ENCODE results near the gene SULF2.
A peak's percentile ranks its signal among the peaks of the same experiment; 100 is the strongest.

The SULF2 gene

DNA sequence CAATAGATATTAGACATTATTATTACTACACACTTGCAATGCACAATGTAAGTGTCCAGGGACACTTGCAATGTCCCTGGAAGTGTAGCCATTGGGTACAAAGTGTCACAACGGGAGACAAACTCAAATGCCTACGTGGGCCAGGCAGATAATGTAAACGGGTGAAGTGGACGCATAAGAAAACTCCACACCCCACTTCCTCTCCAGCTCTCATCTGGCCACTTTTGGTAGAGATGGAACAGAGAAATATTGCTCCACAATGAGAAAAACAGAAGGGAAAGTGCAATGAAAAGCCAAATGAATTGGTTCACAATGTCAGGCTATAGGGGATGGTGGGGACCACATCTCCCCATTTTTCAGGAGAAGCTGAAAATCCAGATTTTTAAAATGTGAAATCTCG, 9.4 kb downstream of the SULF2 start:
- Histone ChIP-seq H3K4me3 (ENCODE audit: low read length in 2 of 2) (no peak overlapping the region), H3K27ac (ENCODE audit: low read depth in 2 of 2, low read length in 2 of 2) (peak overlapping the region in 1 of 2 donors; percentile 15), H3K36me3 (ENCODE audit: control insufficient read depth in 2 of 2, insufficient read depth in 2 of 2, low read length in 2 of 2) (no peaks in the 10 kb centered on the region), H3K9ac (ENCODE audit: low read depth in 1 of 2, low read length in 2 of 2) (no peak overlapping the region), H3K9me3 (ENCODE audit: control insufficient read depth in 2 of 2, low read length in 2 of 2) (no peaks in the 10 kb centered on the region), H3K4me1 (ENCODE audit: control insufficient read depth in 2 of 2, insufficient read depth in 2 of 2, low read length in 2 of 2) (peaks cover 29 to 42% of the 10 kb centered on the region in 2 donors), H3K27me3 (ENCODE audit: control insufficient read depth in 2 of 2, insufficient read depth in 2 of 2, low read length in 2 of 2) (no peaks in the 10 kb centered on the region)

DNA sequence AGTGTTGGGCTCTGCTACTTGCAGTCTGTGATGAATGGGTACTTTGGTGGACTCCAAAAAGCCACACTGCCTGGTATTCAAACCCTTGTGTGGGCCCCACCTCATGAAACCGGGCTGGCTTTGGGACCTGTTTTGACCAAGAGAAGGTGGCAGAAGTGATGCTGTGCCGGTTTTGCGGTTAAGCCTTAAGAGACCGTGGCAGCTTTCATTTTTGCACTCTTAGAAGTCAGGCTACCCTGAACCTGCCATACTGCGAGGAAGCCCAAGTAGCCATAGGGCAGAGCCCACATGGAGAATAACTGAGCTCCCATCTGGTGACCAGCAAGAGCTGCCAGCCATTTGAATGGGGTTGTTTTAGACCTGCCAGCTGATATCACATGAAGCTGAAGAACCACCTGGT, 10.2 kb downstream of the SULF2 start:
- no peak overlapping the region for H3K4me3 ChIP-seq (ENCODE audit: low read length in 2 of 2)
- no peaks in the 10 kb centered on the region for H3K36me3 ChIP-seq (ENCODE audit: control insufficient read depth in 2 of 2, insufficient read depth in 2 of 2, low read length in 2 of 2)
- peaks cover 29 to 42% of the 10 kb centered on the region in 2 donors for H3K4me1 ChIP-seq (ENCODE audit: control insufficient read depth in 2 of 2, insufficient read depth in 2 of 2, low read length in 2 of 2)
- no peaks in the 10 kb centered on the region for H3K27me3 ChIP-seq (ENCODE audit: control insufficient read depth in 2 of 2, insufficient read depth in 2 of 2, low read length in 2 of 2)
- no peaks in the 10 kb centered on the region for H3K9me3 ChIP-seq (ENCODE audit: control insufficient read depth in 2 of 2, low read length in 2 of 2)
- peak overlapping the region; percentile 90 to 91 for H3K27ac ChIP-seq (ENCODE audit: low read depth in 2 of 2, low read length in 2 of 2)
- H3K9ac ChIP-seq (ENCODE audit: low read depth in 1 of 2, low read length in 2 of 2): peak overlapping the region; percentile 35 to 69

DNA sequence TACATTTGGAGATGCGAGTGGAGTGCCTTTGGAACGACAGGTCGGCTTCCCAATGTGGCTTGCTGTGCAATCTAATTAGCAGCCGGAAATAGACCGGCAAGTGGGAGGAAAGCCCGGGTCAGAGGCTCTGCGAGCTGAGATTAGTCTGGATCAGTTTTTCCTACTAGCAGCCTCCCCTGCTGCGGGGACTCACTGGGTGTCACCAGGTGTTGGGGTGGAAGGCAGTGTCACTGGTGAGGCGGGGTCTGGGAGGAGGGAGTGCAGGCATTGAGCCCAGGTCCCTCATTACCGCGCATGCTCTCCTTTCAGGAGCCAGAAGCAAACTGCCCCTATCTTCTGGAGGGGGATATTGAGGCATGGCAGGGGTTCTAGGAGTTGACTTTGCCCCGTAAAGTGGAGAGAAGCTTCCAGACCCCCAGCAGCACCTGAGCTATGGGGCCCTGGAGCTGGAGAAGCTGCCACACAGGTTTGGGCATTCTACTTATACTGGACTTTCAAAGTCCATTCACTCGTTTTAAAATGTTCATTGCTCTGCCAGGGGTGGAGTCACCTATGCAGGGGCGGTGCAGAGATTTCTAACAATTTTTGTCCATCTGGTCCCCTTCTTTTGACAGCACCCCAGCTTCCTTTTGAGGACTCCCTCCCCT, 11.0 kb downstream of the SULF2 start:
- Histone ChIP-seq H3K4me1 (ENCODE audit: control insufficient read depth in 2 of 2, insufficient read depth in 2 of 2, low read length in 2 of 2) (peaks cover 29 to 45% of the 10 kb centered on the region in 2 donors), H3K27ac (ENCODE audit: low read depth in 2 of 2, low read length in 2 of 2) (peak overlapping the region; percentile 90 to 91), H3K4me3 (ENCODE audit: low read length in 2 of 2) (peak overlapping the region; percentile 38 to 58), H3K9ac (ENCODE audit: low read depth in 1 of 2, low read length in 2 of 2) (peak overlapping the region; percentile 57 to 69), H3K27me3 (ENCODE audit: control insufficient read depth in 2 of 2, insufficient read depth in 2 of 2, low read length in 2 of 2) (no peaks in the 10 kb centered on the region), H3K9me3 (ENCODE audit: control insufficient read depth in 2 of 2, low read length in 2 of 2) (no peaks in the 10 kb centered on the region), H3K36me3 (ENCODE audit: control insufficient read depth in 2 of 2, insufficient read depth in 2 of 2, low read length in 2 of 2) (no peaks in the 10 kb centered on the region)

DNA sequence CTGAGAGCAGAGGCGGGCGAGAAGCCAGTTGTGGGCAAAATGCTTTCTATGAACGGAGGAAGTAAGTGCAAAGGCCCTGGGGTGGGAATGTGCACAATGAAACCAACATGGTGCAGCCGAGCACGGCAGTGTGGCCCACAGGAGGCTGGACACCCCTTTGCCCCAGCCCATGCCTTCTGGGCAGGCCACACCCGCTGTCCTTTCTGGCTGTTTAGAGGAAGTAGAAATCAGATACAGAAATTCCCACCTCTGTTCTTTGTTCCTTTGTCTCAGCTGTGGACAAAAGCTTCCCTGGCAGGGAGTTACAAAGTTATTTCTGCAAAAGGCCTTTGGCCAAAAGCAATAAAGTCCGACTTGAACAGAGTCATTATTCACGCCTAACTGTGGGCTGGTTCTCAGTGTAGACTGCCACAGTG, 11.9 kb downstream of the SULF2 start:
- Histone ChIP-seq H3K27me3 (ENCODE audit: control insufficient read depth in 2 of 2, insufficient read depth in 2 of 2, low read length in 2 of 2) (no peaks in the 10 kb centered on the region), H3K9ac (ENCODE audit: low read depth in 1 of 2, low read length in 2 of 2) (peak overlapping the region; percentile 57 to 69), H3K4me3 (ENCODE audit: low read length in 2 of 2) (peak overlapping the region; percentile 38 to 58), H3K27ac (ENCODE audit: low read depth in 2 of 2, low read length in 2 of 2) (peak overlapping the region; percentile 90 to 91), H3K36me3 (ENCODE audit: control insufficient read depth in 2 of 2, insufficient read depth in 2 of 2, low read length in 2 of 2) (no peaks in the 10 kb centered on the region), H3K9me3 (ENCODE audit: control insufficient read depth in 2 of 2, low read length in 2 of 2) (no peaks in the 10 kb centered on the region), H3K4me1 (ENCODE audit: control insufficient read depth in 2 of 2, insufficient read depth in 2 of 2, low read length in 2 of 2) (peaks cover 33 to 49% of the 10 kb centered on the region in 2 donors)

DNA sequence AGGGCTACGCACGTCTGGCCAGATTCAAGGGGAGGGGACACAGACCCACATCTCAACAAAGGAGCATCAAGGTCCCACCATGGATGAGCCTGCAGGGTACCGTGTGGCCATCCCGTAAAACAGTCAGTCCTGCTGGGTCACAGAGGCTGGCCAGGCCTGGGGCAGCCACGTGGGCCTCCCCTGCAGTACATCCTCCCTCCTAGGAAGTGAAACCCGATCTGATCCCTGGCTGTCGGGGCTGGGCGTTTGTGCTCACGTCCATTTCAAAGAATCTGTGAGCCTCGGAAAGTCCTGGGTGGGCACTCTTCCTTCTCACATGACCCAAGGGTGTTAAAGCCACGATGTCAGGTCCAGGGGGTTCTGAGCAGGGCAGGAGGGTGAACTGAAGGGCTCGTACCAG, 14.3 kb downstream of the SULF2 start:
- Histone ChIP-seq H3K27me3 (ENCODE audit: control insufficient read depth in 2 of 2, insufficient read depth in 2 of 2, low read length in 2 of 2) (no peaks in the 10 kb centered on the region), H3K4me1 (ENCODE audit: control insufficient read depth in 2 of 2, insufficient read depth in 2 of 2, low read length in 2 of 2) (peaks cover 28 to 41% of the 10 kb centered on the region in 2 donors), H3K36me3 (ENCODE audit: control insufficient read depth in 2 of 2, insufficient read depth in 2 of 2, low read length in 2 of 2) (no peaks in the 10 kb centered on the region), H3K27ac (ENCODE audit: low read depth in 2 of 2, low read length in 2 of 2) (no peak overlapping the region), H3K9ac (ENCODE audit: low read depth in 1 of 2, low read length in 2 of 2) (no peak overlapping the region), H3K9me3 (ENCODE audit: control insufficient read depth in 2 of 2, low read length in 2 of 2) (no peaks in the 10 kb centered on the region), H3K4me3 (ENCODE audit: low read length in 2 of 2) (no peak overlapping the region)

DNA sequence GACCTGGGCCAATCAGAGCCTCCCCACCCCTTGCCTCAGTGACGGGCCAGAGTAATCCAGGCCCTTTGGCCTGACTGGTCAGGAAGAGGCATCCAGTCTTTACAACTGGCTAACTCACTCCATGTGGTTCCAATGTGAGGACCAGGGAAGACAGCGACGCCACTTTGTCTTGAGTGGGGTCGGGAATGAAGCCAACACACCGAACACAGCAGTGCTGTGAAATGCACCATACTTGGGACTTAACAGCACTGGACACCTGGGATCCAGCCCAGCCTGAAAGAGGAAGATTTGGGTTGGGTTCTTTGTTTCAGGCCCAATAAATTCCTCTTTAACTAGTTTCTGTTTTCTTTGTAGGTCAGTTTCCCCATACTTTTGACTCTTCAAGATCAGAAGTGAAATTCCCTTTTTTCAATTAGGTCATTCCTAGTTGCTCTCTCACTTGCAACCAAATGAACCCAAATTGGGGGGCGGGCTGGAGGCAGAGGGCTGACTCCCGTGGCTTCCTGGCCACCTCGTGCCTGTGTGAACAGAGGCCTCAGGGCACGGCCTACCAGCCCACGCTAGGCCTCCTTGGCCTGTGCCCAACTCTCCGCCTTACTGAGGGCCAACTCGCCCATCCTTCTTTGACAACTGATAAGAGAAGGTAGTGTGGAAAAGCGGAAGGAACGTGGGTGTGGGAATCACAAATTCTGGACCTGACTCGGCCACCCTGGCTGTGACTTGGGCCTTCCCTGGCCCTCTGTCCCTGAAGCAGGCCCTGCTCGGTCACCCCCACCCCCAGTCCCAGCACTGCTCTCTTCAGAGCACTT, 17.1 kb downstream of the SULF2 start:
- H3K9ac ChIP-seq (ENCODE audit: low read depth in 1 of 2, low read length in 2 of 2): peak overlapping the region in 1 of 2 donors; percentile 47
- H3K9me3 ChIP-seq (ENCODE audit: control insufficient read depth in 2 of 2, low read length in 2 of 2): no peaks in the 10 kb centered on the region
- no peak overlapping the region for H3K4me3 ChIP-seq (ENCODE audit: low read length in 2 of 2)
- H3K4me1 ChIP-seq (ENCODE audit: control insufficient read depth in 2 of 2, insufficient read depth in 2 of 2, low read length in 2 of 2): peaks cover 16 to 24% of the 10 kb centered on the region in 2 donors
- H3K27me3 ChIP-seq (ENCODE audit: control insufficient read depth in 2 of 2, insufficient read depth in 2 of 2, low read length in 2 of 2): no peaks in the 10 kb centered on the region
- peak overlapping the region; percentile 65 to 68 for H3K27ac ChIP-seq (ENCODE audit: low read depth in 2 of 2, low read length in 2 of 2)
- no peaks in the 10 kb centered on the region for H3K36me3 ChIP-seq (ENCODE audit: control insufficient read depth in 2 of 2, insufficient read depth in 2 of 2, low read length in 2 of 2)

DNA sequence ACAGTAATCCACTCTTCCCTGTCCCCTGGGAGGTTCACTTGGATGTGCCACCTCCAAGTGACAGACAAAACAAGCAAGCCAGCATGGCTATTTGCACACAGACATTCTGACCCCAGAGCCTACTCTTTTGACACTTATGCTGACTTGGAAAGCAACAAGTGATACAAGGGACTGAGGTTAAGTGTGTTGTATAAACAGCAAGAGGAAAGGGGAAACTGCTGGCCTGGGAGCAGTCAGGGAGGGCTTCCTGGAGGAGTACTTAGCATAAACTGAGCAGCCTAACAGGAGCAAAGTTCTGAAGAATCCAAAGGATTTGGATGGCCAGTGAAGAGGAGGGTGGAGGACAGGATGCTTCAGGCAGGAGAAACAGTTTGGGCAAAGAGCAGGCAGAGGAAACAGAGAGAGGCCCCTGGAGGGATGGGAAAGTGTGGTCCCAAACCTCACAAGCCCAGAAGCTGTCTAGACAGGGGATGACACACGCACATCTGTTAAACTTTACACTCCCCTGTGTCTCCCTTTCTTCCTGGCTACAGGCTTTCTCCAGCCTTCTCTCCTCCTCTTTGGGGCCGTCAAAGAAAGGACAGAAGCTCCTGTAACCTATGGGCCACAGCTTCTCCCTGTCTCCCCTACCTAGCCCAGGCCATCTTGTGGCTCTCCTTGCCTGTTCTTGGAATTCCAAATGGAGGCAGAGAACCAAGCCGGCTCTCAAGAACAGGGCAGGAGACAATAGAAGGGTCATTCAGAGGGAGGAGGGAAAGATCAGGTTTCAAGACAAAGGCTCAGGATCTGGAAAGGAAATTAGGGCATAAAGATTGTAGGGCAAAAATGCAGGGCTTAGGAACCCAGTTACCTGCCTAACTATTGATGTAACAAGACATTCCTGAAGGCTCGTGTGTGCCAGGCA, 19.3 kb downstream of the SULF2 start:
- Histone ChIP-seq H3K4me3 (ENCODE audit: low read length in 2 of 2) (no peak overlapping the region), H3K36me3 (ENCODE audit: control insufficient read depth in 2 of 2, insufficient read depth in 2 of 2, low read length in 2 of 2) (no peaks in the 10 kb centered on the region), H3K9me3 (ENCODE audit: control insufficient read depth in 2 of 2, low read length in 2 of 2) (no peaks in the 10 kb centered on the region), H3K27me3 (ENCODE audit: control insufficient read depth in 2 of 2, insufficient read depth in 2 of 2, low read length in 2 of 2) (no peaks in the 10 kb centered on the region), H3K4me1 (ENCODE audit: control insufficient read depth in 2 of 2, insufficient read depth in 2 of 2, low read length in 2 of 2) (peaks cover 8 to 13% of the 10 kb centered on the region in 2 donors), H3K9ac (ENCODE audit: low read depth in 1 of 2, low read length in 2 of 2) (no peak overlapping the region), H3K27ac (ENCODE audit: low read depth in 2 of 2, low read length in 2 of 2) (no peak overlapping the region)

DNA sequence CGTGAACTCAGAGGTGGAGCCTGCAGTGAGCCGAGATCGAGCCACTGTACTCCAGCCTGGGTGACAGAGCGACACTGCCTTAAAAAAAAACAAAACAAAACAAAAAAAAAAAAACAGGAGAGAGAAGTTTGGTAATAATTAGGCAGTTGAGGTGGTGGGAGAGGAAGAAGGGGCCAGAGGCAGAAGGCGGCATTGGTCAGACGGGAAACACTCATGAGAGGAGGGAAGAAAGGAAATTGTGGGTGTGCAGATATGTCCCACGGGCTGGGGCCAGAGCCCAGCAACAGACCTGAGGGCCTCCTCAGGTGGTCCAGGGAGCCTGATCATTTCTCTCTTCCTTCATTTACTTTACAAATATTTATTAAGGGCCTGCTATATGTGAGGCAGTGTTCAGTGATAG, 20.0 kb downstream of the SULF2 start:
- Histone ChIP-seq H3K27ac (ENCODE audit: low read depth in 2 of 2, low read length in 2 of 2) (no peak overlapping the region), H3K4me3 (ENCODE audit: low read length in 2 of 2) (no peak overlapping the region), H3K9ac (ENCODE audit: low read depth in 1 of 2, low read length in 2 of 2) (no peak overlapping the region), H3K27me3 (ENCODE audit: control insufficient read depth in 2 of 2, insufficient read depth in 2 of 2, low read length in 2 of 2) (no peaks in the 10 kb centered on the region), H3K9me3 (ENCODE audit: control insufficient read depth in 2 of 2, low read length in 2 of 2) (no peaks in the 10 kb centered on the region), H3K36me3 (ENCODE audit: control insufficient read depth in 2 of 2, insufficient read depth in 2 of 2, low read length in 2 of 2) (no peaks in the 10 kb centered on the region), H3K4me1 (ENCODE audit: control insufficient read depth in 2 of 2, insufficient read depth in 2 of 2, low read length in 2 of 2) (peaks cover 8 to 13% of the 10 kb centered on the region in 2 donors)

DNA sequence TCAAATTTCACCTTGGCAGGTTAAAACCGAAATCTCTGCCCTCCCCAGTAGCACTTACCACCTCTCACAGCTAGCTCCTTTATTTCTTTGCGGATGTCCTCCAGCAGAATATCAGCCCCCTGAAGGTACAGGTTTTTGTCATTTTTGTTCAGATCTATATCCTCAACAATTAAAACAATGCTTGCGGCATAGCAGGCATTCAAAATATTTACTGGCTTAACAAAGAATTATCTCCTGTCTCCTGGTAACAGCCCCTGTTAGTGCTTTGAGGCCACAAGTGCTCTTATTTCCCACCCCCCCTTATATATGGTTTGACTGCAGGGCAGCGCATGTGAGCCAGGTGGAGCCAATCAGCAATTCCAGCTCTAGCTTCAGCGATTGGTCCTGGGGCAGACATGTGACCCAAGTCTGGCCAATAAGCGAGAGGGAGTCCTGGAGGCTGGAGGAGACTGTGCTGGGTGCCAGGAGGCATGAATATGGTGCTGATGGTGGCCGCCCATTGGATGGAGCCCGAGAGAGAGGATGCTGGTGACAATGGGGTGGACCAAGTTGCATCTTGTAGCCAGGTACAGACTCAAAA, 21.0 kb downstream of the SULF2 start:
- no peak overlapping the region for H3K4me3 ChIP-seq (ENCODE audit: low read length in 2 of 2)
- no peak overlapping the region for H3K9ac ChIP-seq (ENCODE audit: low read depth in 1 of 2, low read length in 2 of 2)
- H3K27me3 ChIP-seq (ENCODE audit: control insufficient read depth in 2 of 2, insufficient read depth in 2 of 2, low read length in 2 of 2): no peaks in the 10 kb centered on the region
- no peaks in the 10 kb centered on the region for H3K36me3 ChIP-seq (ENCODE audit: control insufficient read depth in 2 of 2, insufficient read depth in 2 of 2, low read length in 2 of 2)
- no peak overlapping the region for H3K27ac ChIP-seq (ENCODE audit: low read depth in 2 of 2, low read length in 2 of 2)
- no peaks in the 10 kb centered on the region for H3K9me3 ChIP-seq (ENCODE audit: control insufficient read depth in 2 of 2, low read length in 2 of 2)
- peaks cover 8 to 10% of the 10 kb centered on the region in 2 donors for H3K4me1 ChIP-seq (ENCODE audit: control insufficient read depth in 2 of 2, insufficient read depth in 2 of 2, low read length in 2 of 2)

All from mucosa of rectum (tissue), 2 donors.